KG1 (cell line): ENCODE results near the gene LAMA3.

Experiments used
- DNase-seq: peaks from one replicate; lab custom pipeline; 2025; lab: John Stamatoyannopoulos, UW

The LAMA3 gene

GRCh38 chr18:23878336-23878900 lies 189.2 kb downstream of the LAMA3 start:
- no peak for DNase-seq

- no peak for DNase-seq
These were observed 189.9 kb downstream of the LAMA3 start for GRCh38 chr18:23879126-23879525.

- no peak for DNase-seq
These were observed 190.3 kb downstream of the LAMA3 start for GRCh38 chr18:23879544-23879943.

- no peak for DNase-seq
These were observed 190.8 kb downstream of the LAMA3 start for GRCh38 chr18:23879966-23880565.

- DNase-seq, result no peak
These were observed 191.8 kb downstream of the LAMA3 start for GRCh38 chr18:23880931-23881617.

- no peak for DNase-seq
These were observed 192.5 kb downstream of the LAMA3 start for GRCh38 chr18:23881778-23882177.

- no peak for DNase-seq
These were observed 193.5 kb downstream of the LAMA3 start for GRCh38 chr18:23882616-23883276.

- no peak for DNase-seq
These were observed 194.1 kb downstream of the LAMA3 start for GRCh38 chr18:23883277-23883790.

GRCh38 chr18:23884681-23885375 lies 195.6 kb downstream of the LAMA3 start:
- no peak for DNase-seq

- no peak for DNase-seq
These were observed 196.5 kb downstream of the LAMA3 start for GRCh38 chr18:23885750-23886149.

- DNase-seq, result no peak
These were observed 197.8 kb downstream of the LAMA3 start for GRCh38 chr18:23887035-23887434.

GRCh38 chr18:23887493-23887892 lies 198.2 kb downstream of the LAMA3 start:
- no peak for DNase-seq

GRCh38 chr18:23888881-23889280 lies 199.6 kb downstream of the LAMA3 start:
- DNase-seq, result no peak

- no peak for DNase-seq
These were observed 200.7 kb downstream of the LAMA3 start for GRCh38 chr18:23889907-23890306.

- no peak for DNase-seq
These were observed 201.3 kb downstream of the LAMA3 start for GRCh38 chr18:23890589-23890988.

- DNase-seq, result no peak
These were observed 204.4 kb downstream of the LAMA3 start for GRCh38 chr18:23893653-23894052.

- no peak for DNase-seq
These were observed 205.5 kb downstream of the LAMA3 start for GRCh38 chr18:23894661-23895175.

GRCh38 chr18:23897291-23897690 lies 208.0 kb downstream of the LAMA3 start:
- no peak for DNase-seq

- no peak for DNase-seq
These were observed 208.5 kb downstream of the LAMA3 start for GRCh38 chr18:23897733-23898132.

GRCh38 chr18:23900994-23901393 lies 211.7 kb downstream of the LAMA3 start:
- no peak for DNase-seq

- no peak for DNase-seq
These were observed 213.1 kb downstream of the LAMA3 start for GRCh38 chr18:23902396-23902795.

GRCh38 chr18:23903971-23904370 lies 214.7 kb downstream of the LAMA3 start:
- DNase-seq, result no peak
